ENCODE data around the gene SMIM36.
"Not testable (repeated sequence)": the region's sequence is repeated elsewhere in the genome, so short reads cannot be mapped to it uniquely, and the experiment has no call there.

SMIM36 gene

DNA sequence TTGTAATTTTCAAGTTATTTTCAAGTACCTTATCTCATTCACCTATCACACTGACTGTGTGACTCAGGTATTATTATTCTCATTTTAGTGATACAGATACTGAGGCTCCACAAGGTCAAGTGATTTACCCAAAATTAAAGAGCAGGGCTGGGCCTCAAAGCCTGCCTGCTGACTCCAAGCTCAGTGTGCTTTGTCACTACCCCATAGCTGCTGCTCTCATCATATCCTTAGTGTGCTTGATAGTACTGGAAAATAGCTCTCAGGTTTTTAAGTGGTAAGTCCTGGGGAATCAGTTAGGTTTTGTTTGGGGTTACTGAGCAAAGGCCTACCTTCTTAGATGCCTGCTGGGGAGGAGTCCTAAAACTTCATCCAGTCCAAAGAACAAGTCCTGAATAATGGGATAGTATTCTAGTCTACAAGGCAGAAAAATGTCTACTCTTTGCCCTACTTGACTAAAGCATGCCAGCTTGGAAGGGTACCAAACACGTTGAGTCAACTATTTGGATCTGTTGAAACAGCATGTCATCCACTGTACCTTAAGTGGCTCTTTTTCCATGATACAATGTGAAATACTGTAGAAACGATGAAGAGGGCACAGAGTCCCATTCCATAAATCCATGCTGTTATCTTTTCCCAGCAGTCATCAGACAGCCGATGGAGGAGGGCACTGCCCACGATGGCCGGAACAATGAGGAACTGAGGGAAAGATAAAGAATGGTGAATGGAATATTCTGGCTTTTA, 100.4 kb downstream of the SMIM36 start:
- no peak for DNase-seq

DNA sequence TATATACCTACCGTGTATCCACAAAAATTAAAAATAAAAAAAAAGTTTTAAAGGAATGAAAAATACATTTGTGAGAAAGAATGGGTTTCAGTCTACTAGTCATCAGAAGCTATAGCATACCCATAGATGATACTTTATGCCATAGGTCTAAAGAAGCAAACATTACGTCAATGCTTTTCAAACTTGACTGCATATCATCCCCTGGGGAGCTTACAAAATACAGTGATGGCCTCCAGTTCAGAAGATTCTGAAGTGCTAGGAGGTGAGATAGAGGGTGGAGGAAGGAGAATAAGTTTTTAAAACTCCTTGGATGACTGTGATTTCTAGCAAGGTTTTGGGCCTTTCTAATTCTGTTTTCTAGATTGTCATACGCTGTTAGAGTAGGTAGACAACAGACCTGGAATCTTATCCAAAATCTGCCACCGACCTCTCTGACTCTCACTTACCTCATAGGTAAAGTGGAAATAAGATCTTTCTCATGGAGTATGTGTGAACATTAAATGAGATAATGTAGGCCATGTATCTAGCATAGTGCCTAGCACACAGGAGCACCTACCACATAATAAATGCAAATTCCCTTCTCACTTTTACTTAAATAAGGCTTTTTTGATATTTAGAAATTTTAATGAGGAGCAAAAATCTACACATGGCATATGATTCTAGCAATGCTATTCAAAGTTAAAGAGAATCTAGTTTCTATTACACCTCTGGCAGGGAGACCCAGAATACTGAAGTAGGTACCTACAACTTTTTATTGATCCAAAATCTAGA, 102.0 kb downstream of the SMIM36 start:
- no peak for DNase-seq

DNA sequence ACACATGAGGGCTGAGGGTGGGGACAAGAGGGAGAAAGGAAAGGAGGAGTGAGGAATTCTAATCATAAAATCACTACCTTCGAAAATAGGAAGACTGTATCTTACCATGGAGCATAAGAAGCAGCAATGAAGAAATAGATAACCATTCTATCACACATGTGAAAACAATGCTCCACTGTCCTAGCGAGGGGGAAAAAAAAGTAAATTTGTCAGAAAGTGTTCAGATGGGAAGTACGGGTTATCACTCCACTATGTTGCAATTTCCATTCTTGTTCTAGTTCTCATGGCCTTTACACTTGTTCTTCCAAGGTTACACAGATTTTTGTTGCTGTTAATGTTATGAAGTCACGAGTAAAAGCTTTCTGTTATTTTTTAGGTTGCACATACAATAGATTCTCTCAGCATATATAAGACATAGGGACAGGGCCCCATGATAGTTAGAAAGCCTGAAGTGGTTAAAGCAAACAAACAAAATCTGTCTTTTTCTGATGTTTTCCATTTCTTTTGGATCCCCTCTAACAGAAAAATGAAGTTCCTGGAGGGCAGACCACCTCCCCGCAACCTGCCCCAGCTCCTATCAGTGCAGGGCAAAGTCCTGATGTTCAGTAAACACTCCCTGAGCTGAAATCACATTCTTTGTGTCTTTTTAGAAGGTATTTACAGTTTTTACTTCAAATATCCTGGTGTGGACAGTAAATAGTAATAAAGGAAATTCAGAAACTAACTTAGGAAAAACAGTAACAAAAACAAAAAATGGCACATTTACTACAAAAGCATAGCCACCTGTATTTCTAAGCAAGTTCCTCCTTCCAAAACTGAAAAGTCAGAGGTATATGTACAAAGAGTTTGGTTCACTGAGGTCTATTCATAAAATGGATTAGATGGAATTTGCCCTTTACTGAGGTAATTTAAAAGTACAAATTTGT, 103.3 kb downstream of the SMIM36 start:
- DNase-seq, result no peak

DNA sequence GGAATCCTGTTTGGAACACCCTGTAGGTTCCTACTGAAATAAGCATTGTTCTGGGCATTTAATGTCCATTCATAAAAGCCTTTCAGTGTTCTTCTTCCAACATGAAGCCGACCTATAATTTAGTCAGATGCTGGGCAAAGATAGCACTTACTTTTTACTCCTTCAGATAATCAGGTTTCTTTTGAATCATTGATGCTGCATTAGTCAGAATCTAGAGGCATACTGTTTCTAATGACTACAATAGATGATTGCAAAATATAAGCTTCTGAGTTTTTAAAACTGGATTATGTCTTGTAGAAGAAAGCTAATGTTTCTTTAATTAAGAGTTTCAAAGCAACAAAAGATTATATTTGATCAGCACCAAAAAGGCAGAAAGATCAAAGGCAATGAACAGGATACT, 105.7 kb downstream of the SMIM36 start:
- no peak for DNase-seq

DNA sequence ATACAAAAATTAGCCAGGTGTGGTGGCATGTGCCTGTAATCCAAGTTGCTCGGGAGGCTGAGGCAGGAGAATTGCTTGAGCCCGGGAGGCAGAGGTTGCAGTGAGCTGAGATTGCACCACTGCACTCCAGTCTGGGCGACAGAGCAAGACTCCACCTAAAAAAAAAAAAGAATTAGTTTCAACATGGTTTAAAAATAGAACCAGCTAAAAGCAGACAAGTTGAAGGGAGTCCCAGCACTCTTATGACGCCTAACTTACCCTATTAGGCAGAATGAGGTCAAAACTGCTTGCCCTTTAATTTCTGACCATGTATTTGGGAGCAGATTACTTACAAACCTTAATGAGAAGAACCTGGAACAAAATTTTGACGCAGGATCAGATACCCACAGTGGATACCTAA, 107.1 kb downstream of the SMIM36 start:
- DNase-seq, result not testable (repeated sequence)

DNA sequence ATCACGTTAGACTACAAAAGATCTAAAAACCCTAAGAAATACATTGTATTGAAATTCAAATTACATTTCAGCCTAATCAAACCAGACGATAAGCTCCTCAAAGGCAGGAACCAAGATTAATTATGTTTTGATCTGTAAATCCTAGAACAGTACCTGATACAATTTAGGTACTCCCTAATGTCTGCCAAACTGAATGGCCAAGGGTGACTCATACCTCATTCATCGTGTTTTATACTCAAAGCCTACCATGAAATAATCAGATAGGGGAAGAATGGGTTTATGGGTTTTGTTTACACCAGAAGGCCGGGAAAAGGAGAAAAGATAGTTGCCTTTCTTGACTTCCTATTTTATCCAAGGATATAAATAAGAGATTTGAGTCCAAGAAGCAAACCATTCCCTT, 108.9 kb downstream of the SMIM36 start:
- DNase-seq, result no peak

Measured in midbrain (tissue), 1 donor.